NCI-H2227 (cell line): ENCODE measurements around the gene HPCAL1.

Source experiments
- DNase-seq: peaks from one replicate; lab custom pipeline; 2025; ENCODE audit not compliant: unreplicated experiment; lab: John Stamatoyannopoulos, UW

HPCAL1 gene

DNA sequence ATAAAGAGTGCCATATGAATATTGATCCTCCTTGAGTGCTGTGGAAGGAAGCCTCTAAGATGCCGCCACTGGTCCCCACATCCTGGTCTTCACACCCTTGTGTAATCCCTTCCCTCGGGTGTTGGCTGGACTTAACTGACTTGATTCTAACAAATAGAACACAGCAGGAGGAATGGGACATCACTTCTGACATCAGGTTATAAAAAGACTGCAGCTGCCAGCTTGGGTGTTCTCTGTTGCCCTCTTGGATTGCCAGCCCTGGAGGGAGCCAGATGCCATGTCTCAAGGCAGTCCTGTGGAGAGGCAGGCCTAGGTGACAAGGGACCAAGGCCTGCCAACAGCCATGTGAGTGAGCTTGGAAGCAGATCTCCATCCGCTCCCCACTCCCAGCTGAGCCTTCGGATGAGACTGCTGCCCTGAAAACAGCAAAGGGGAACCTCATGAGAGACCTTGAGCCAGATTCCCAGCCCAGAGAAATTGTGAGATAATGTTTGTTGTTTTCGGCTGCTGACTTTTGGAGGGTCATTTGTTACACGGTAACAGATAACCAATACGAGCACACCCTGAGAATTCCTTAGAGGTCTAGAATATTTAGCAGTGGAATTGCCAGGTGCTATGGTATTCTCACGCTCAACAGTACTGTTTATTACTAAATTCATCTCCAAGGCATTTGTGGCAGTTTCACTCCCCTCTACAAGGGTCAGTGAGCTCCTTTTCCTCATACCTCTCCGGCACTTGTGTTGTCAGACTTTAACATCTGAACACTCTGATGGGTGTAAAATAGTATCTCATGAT is 32.5 kb downstream of the HPCAL1 start:
- no peak for DNase-seq

DNA sequence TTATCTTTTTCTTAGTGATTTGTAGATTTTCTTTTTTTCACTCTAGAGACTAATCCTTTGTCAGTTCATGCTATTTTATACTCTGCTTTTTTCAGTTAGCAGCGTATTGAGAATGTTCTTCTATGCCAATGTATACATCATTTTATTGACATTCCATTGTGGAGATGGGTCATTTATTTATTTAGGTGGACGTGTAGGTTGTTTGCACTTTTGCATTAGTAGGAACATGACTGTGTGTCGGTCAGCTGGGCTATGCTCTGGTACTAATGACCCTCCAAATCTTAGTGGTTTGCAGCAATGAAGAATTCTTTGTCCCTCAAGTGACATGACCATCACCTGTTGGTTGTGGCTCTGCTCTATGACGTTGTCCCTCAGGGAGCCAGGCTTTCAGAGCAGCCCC is 33.6 kb downstream of the HPCAL1 start:
- no peak for DNase-seq

DNA sequence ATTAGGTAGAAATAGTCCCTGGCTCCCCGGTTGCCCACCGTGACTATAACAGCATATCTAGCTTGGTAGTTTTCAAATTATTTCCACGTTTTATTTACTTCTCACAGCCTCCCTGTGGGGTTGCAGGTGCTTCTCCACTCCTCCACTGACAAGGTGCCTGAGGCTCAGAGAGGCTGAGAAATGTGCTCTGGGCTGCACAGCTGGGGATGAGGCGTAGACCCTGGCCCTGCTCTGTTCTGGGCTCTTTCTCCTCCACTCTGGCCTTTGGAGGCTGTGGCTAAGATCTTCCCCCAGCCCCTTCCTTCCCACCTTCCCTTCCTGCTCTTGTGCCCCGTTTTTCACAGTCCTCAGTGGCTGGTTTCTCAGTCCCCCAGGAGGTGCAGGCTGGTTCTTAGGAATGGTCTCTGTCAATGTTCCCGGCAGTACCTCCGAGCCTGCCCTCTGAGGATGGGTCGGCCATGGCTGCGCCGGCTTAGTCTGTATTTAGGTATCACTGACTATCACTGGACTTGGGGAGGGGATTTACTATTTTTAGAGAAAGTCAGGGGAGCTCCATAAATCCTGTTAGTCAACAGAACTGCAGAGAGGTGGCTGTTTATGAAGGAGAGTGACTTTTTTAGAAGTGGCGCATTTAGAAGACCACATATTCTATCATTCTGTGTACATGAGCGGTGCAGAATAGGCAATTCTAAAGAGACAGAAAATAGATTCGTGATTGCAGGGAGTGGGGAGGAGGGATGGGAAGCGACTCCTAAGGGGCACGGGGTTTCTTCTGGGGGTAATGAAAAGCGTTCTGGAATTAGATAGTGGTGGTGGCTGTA is 35.0 kb downstream of the HPCAL1 start:
- no peak for DNase-seq

DNA sequence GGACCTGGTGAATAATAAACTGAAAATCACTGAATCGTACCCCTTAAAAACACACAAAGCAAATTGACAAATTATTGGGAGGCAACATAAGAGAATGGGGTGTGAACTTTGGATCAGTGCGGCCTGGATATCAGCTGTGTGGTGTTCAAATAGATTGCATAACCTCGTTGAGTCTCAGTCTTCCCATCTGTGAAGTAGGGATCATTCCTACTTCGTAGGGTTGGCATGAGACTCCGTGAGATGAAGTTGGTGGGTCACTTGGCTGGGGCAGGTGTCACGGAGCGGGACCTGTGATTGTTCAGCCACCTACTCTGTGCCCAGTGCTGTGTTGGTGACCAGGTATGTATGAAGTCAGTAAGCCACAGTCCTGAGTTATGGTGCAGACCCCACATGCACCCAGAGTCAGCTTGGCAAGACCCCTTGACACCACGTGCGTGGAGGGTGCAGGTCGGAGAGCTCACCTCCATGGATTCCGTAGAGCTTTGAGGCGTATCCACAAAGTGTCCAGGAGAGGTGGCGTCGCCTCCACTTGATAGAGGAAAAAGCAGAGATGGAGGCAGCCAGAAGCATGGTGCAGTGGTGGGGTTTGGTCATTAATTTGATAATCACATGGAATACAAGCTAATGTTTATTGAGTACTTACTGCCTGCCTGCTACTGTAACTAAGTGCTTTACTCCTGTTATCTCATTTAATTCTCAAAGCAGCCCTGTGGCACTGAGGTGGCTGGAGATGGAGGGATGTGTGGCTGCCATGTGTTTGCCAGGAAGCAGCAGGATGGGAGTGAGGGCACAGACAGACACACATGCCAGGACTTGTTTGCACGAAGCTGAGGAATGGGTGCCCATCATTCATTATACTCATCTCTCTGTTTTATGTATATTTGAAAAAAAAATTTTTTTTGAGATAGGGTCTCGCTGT is 35.8 kb downstream of the HPCAL1 start:
- no peak for DNase-seq

DNA sequence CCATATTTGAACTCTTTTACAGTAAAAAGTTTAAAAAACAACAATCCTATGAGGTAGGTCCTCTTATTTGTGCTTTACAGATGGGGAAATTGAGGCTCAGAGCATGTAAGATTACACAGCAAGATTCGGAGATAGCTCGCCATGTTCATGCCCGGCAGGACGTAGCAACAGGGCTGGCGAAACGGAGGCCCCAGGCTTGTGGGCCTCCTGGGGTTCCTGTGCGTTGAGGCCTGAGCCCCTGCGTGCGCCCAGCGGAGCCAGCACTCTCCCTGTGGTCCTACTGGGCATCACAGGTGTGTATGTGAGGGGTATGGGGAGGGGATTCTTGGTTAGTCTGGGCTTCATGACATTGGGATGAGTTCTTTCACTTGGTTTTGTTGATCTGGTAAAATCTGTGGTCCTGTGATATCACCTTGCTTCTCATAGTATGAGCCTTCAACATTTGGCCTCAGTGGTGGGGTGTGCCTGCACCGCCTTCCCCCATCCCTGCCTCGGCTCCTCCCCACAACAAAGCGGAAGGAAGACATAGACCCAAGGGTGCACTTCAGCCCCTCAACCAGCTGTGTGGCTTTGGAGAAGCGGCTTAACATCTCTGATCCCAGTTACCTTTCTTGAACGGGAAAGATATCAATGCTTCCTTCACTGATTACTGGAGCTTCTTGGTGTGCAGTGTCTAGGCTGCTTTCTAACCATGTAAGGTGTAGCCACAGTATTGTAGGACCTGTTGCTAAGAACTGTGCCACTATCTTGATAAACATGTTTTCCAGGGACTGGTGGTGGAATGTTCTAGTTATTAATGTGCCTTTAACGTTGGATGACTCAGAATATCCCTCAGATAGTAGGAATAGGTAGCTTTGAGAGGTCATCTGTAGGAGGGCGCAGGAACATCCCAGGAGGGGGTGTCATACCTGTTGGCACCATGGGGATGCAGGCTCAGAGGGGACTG is 37.2 kb downstream of the HPCAL1 start:
- no peak for DNase-seq

DNA sequence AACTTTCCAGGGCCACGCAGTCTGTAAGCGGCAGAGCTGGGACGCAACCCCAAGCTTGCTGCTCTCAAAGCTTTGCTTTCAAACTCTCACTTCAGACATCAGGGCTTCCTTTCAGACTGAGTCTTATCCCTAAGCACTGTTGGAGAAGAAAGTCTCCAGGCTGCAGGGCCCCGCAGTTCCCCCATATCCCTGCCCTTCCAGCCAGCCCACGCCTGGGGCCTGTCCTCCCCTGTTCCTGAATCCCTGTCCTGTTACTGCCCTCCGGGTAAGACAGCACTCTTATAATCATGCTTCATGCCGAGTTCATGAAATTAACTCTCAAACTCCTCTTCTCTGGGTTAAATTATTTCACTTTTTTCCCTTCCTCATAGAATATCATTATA is 37.9 kb downstream of the HPCAL1 start:
- DNase-seq, result no peak

DNA sequence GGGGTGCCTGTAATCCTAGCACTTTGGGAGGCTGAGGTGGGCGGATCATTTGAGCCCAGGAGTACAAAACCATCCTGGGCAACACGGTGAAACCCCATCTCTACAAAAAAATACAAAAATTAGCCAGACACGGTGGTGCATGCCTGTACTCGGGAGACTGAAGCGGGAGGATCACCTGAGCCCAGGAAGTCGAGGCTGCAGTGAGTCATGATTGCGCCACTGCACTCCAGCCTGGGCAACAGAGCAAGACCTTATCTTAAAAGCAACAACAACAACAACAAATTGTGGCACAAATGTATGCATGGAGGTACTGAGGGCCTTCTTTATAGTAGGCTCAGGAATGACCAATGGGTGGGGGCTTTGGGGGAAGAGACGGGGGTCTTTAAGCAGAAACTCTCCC is 38.5 kb downstream of the HPCAL1 start:
- DNase-seq, result no peak

DNA sequence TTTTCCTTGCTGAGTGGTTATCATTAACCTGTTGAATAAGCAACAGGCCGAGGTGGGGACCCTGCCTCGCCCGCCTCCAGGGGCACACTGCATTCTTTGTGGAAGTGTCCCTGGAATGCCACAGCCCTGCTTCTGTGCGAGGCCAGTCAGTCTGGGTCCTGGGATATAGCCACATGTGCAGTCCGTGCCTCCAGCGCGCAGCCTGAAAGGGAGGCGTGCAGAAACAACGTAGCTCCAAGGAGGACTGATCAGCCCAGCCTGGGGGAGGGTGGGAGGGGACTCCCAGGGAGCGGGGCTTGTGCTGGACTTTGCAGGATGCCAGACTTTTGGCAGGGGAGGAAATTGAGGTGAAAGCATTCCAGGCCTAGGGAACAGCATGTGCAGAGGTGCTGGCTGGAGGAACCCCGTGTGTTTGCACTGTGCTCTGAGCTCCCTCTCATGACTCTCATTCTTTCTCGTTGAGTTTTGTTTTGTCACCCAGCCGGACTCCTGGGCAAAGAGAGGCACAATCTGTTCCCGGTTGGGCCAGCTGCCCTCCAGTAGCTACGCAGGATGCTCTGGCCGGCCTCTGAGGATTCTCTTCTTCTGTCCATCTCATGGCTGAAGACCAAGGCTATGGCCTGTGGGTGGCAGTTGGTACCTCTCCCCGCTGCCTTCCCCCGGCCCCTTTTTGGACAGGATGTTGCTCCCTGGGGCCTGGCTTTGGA is 39.7 kb downstream of the HPCAL1 start:
- no peak for DNase-seq

DNA sequence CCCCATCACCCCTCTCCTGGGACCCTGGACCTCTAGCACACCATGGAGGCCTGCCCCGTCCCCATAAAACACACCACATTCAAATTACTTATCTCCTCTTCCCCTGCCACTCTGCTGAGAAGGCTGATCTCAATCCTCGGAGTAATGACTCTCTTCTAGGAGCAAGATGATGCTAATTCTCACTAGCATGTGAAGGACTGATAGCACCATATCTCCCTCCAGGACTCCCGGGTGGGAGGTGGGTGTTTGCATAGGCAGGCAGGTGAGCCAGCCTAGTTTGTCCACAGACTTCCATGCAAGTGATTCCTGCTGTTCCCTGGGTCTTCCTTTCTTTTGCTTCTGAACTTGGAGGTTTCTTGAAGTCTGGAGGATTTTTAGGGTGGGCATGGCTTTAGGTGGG is 40.5 kb downstream of the HPCAL1 start:
- DNase-seq, result no peak

DNA sequence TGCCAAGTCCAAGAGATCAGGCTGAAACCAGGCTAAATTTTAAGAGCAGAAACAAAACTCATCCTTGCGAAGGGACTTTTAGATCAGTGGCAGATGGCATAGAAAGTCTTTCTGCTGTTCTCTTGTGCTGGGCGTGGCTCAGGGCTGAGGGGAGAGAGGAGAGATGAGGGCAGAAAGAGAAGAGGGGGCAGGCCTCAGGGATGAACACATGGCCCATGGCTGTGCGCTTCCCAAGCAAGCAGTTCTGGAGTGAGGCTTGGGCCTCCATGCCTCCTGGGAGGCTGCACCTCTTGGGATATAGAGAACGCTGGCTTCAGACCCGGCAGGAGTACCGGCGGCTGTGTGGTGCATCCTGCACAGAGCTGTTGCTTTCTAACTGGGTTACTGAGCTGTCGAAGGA is 41.0 kb downstream of the HPCAL1 start:
- DNase-seq, result no peak

DNA sequence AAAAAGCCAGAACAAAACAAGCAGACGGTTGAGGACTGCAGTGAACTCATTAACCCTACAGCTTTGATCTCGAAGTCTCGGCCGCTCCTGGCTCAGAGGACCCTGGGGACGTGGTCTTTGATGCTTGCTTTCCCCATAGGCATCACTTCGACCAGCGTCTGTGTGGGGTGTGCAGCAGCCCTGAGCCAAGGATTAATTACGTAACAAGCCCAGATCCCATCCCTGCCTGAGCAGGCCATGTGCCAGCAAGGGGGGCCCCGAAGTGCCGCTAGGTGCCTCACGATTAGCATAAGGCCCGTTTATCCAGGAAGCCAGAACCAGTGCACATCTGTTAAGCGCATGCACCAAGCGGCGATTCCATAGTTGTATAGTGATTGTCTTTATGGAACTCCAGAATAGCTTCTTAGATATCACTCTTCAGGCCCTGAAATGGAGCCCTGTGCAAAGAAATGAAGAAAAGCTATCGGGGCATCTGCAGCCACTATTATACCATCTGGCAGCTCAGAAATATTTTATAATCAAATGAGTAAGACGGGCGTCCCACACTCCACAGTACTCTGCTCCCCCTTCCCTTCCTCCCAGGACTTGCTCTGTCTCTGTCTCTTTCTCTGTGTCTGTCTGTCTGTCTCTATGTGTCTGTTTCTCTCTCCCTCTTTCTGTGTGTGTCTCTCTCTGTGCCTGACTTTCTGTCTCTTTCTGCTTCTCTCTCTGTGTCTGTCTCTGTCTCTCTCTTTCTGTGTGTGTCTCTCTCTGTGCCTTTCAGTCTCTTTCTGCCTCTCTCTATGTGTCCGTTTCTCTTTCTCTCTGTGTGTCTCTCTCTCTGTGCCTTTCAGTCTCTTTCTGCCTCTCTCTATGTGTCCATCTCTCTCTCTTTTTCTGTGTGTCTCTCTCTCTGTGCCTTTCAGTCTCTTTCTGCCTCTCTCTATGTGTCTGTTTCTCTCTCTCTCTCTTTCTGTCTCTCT is 41.7 kb downstream of the HPCAL1 start:
- no peak for DNase-seq

DNA sequence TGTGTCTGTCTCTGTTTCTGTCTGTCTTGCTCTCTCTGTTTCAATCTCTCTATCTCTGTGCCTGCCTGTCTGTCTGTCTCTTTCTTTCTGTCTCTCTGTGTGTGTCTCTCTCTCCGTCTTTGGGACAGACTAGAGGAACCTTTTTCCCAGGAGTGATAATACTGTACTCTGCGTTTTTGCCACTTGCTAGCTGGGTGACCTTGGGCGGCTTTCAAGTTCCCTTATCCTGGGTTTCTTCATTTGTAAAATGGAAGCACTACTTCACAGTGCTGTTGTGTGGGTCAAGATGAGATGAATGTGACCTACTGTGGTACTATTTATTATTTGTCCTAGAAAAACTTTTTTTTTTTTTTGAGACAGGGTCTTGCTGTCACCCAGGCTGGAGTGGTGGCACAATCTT is 42.4 kb downstream of the HPCAL1 start:
- DNase-seq, result no peak

DNA sequence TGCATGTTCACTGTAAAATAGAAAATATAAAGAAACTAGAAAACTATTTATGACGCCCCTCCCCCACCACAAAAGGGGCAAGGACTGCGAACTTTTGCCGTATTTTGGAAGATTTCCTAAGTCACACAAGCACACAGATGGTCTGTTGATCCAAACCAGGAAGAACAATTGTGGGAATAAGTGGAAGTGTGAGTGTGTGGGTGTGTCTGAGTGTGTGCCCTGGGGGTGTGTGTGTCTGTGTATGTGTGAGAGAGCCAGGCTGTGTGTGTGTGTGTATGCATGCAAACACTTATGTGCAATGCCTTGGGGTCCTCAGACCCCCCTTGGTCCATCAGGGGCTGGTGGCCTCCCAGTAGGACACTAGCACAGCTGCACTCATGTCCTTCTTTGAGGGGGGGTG is 43.1 kb downstream of the HPCAL1 start:
- no peak for DNase-seq

DNA sequence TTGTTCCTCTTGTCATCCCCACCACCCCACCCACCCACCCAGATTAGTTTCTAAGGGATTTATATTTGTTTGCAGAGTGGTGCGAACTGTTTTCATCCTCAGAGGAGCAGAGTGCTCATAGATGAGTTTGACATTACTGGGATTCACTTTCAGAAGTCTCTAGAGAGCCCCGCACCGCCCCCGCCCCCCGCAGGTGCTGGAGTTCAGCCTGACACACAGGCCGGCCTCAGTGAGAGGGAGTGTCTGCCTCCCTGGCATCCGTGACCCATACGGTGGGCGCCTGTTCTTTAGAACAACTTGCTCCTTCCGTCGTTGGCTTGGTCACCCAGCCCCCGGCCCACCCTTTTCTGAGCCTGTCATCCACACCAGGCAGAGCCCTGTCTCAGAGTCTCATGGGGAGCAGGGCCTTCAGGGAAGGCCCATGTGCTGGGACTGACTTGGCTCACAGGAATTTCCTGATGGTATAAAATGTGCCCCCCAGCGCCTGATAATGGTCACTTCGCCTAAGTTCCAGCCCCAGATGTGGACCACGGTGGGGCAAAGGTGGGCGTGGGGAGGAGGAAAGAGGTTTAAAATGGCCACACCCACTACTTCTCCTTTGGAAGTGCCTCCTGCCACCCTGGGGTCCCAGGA is 44.3 kb downstream of the HPCAL1 start:
- no peak for DNase-seq

DNA sequence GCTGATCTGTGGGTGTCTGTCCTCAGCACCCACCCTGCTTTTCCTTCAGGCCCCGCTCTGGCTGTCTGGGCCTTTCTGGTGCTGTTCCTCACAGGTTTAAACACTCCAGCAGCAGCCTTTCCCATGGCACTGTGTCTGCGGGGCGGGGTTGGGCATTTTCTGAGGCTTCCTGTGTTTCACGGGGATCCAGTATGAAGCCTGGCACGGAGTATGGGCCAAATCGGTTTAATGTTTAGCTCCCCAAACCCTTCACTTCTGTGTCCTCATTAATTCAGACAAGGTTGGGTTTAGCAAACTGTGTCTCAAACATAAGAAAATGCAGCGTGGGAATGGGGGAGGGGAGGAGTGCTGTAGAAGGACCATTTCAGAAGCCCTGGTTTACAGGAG is 44.9 kb downstream of the HPCAL1 start:
- DNase-seq, result no peak

DNA sequence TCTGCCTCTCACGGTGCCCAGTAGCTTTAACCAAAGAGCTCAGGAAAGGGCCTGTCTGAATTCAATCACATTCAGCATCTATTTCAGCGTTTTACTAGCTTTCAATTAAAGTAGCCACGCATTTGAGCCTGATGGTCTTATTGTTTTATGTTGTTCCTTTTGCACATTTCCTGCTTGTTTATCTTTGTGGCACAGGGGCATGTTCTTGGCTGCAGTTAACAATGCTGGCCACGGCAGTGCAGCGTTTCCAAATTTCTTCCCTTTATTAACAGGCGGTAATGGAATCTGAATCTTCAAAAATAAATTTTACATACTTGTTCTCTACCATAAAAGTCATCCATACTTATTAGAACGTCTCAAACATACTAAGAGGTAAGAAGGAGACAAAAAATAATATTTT is 46.2 kb downstream of the HPCAL1 start:
- no peak for DNase-seq

DNA sequence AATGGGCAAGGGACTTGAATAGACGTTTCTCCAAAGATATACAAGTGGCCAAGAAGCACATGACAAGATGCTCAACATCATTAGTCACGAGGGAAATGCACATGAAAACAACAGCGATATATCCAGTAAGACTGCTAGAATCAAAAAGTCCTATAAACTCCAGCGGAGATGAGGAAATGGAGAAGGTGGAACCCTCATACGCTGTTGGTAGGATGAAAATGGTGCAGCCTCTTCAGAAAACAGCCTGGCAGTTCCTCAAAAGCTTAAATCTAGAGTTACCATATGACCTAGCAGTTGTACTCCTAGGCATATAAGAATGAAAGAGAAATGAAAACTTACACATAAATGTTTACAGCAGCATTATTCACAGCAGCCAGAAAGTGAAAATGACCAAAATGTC is 48.1 kb downstream of the HPCAL1 start:
- DNase-seq, result no peak

DNA sequence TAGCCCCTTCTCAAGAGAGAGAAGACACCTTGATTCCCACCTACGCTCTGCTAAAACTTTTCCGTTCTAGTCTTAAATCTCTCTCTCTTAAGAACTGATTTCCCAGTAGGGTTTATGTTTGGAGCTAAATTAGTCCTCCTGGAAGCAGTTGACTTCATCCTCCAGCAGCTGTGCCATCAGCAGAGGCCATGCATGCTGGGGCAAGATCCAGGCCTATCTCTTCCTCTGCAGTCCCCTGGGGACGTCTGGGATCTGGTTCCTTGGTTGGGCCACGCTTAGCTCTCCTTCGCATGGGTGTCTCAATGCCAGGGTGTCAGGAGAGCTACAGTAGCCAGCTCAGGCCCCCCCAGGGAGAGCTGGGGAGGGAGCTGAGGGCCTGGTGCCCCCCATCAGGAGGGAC is 49.7 kb downstream of the HPCAL1 start:
- no peak for DNase-seq
